T-helper 2 cell (primary cell): ENCODE measurements around the gene TSSK6.

ENCODE experiments used
- DNase-seq, 5 experiments: peaks; one replicate each; pipeline versions ENCODE4 v3.0.0 to v3.0.0-alpha.2; 2012 to 2022

TSSK6 gene

GRCh38 chr19:19544257-19544953 is 29.1 kb upstream of the TSSK6 start:
- DNase-seq, result no peak

- no peak for DNase-seq
Measured at GRCh38 chr19:19543640-19544039, 28.3 kb upstream of the TSSK6 start.

- DNase-seq, result no peak
Measured at GRCh38 chr19:19543101-19543500, 27.8 kb upstream of the TSSK6 start.

GRCh38 chr19:19542507-19542906 is 27.2 kb upstream of the TSSK6 start:
- no peak for DNase-seq

GRCh38 chr19:19541616-19542015 is 26.3 kb upstream of the TSSK6 start:
- DNase-seq, result no peak

GRCh38 chr19:19540715-19541515 is 25.6 kb upstream of the TSSK6 start:
- peak; percentile 57 to 81 (median 68) for DNase-seq

- DNase-seq, result peak; percentile 34 to 78 (median 55)
Measured at GRCh38 chr19:19540064-19540714, 24.8 kb upstream of the TSSK6 start.

GRCh38 chr19:19539698-19540063 is 24.3 kb upstream of the TSSK6 start:
- no peak for DNase-seq

- no peak for DNase-seq
Measured at GRCh38 chr19:19538785-19539166, 23.4 kb upstream of the TSSK6 start.

- peak in 2 of 5 experiments; percentile 24 to 25 for DNase-seq
Measured at GRCh38 chr19:19538061-19538784, 22.9 kb upstream of the TSSK6 start, which contains the start of gene CILP2. CILP2 (plus strand) TSS chr19:19538265; CDS start chr19:19538350, 85 bp downstream.

GRCh38 chr19:19537075-19538048 is 22.0 kb upstream of the TSSK6 start:
- DNase-seq, result peak in 1 of 5 experiments; percentile 39

- DNase-seq, result no peak
Measured at GRCh38 chr19:19535311-19536191, 20.2 kb upstream of the TSSK6 start.

- no peak for DNase-seq
Measured at GRCh38 chr19:19534556-19535265, 19.4 kb upstream of the TSSK6 start.

- DNase-seq, result no peak
Measured at GRCh38 chr19:19533841-19534240, 18.5 kb upstream of the TSSK6 start.

GRCh38 chr19:19532806-19533701 is 17.7 kb upstream of the TSSK6 start:
- no peak for DNase-seq

GRCh38 chr19:19531951-19532805 is 16.8 kb upstream of the TSSK6 start:
- peak; percentile 65 to 82 (median 78) for DNase-seq

- DNase-seq, result no peak
Measured at GRCh38 chr19:19530889-19531288, 15.5 kb upstream of the TSSK6 start.

GRCh38 chr19:19530423-19530804 is 15.1 kb upstream of the TSSK6 start:
- no peak for DNase-seq
